Fibroblast of lung (primary cell): Measurements from ENCODE around the gene FUBP3. TPM values are rescaled to one million over a fixed set of nuclear protein-coding genes. Genes with fewer than 3 reads are reported as not detected.

ENCODE experiments used
- DNase-seq, 2 donors: peaks; one replicate each; pipeline versions ENCODE4 v3.0.0 to v3.0.0-alpha.2; 2010; ENCODE audit warnings: low read depth in 2 of 2
- H2AFZ ChIP-seq: 2 replicates; pipeline ENCODE4 v1.5.1; 2012; ENCODE audit warnings: low read length, control low read depth, inconsistent platforms
- H3K27ac ChIP-seq: 2 replicates; pipeline ENCODE4 v1.5.1; 2011; ENCODE audit warnings: low read length, control low read depth; ENCODE audit not compliant: insufficient read depth
- H3K27me3 ChIP-seq: 2 replicates; pipeline ENCODE4 v1.5.1; 2011; ENCODE audit warnings: mild to moderate bottlenecking, low read length; ENCODE audit not compliant: control insufficient read depth, insufficient read depth
- H3K36me3 ChIP-seq: 2 replicates; pipeline ENCODE4 v1.5.1; 2011; ENCODE audit warnings: low read length; ENCODE audit not compliant: control insufficient read depth, insufficient read depth
- H3K4me1 ChIP-seq: 2 replicates; pipeline ENCODE4 v1.5.1; 2011; ENCODE audit warnings: low read length; ENCODE audit not compliant: control insufficient read depth, insufficient read depth; ENCODE audit errors: extremely low read depth
- H3K4me2 ChIP-seq: 2 replicates; pipeline ENCODE4 v1.5.1; 2011; ENCODE audit warnings: low read length, control low read depth; ENCODE audit not compliant: insufficient read depth; ENCODE audit errors: extremely low read depth
- H3K4me3 ChIP-seq, 4 experiments: fragments of 200-600 bp in 1 of 4; sonication (generic) in 1 of 4; replicated peaks in 1 of 4; 2 replicates each; pipeline ENCODE4 v1.5.1; 2011 to 2016; ENCODE audit warnings: low read length in 4 of 4, low read depth in 3 of 4, mild to moderate bottlenecking in 3 of 4, control low read depth in 2 of 4, inconsistent platforms in 1 of 4, mixed read lengths in 1 of 4; ENCODE audit not compliant: insufficient read depth in 1 of 4; ENCODE audit errors: control extremely low read depth in 1 of 4
- H3K79me2 ChIP-seq: 2 replicates; pipeline ENCODE4 v1.5.1; 2012; ENCODE audit warnings: mild to moderate bottlenecking, low read length, inconsistent platforms; ENCODE audit not compliant: control insufficient read depth, insufficient read depth
- H3K9ac ChIP-seq: 2 replicates; pipeline ENCODE4 v1.5.1; 2011; ENCODE audit warnings: mild to moderate bottlenecking, low read length, control low read depth; ENCODE audit not compliant: insufficient read depth
- H3K9me3 ChIP-seq: 2 replicates; pipeline ENCODE4 v1.5.1; 2012; ENCODE audit warnings: low read depth, low read length; ENCODE audit not compliant: control insufficient read depth, insufficient read depth
- H4K20me1 ChIP-seq: 2 replicates; pipeline ENCODE4 v1.5.1; 2011; ENCODE audit warnings: low read length; ENCODE audit not compliant: control insufficient read depth, insufficient read depth; ENCODE audit errors: extremely low read depth
- EZH2 ChIP-seq: IDR thresholded peaks from 2 replicates; pipeline ENCODE4 v1.5.1; 2012; ENCODE audit warnings: low read length, control low read depth, mild to moderate bottlenecking; ENCODE audit errors: missing control alignments
- polyA plus RNA-seq, 2 donors: library from polyadenylated mRNA; depleted of rRNA in 1 of 2; stranded (reverse) in 1 of 2; unstranded in 1 of 2; fragments of >200 nt; gene quantifications; 2 replicates each; pipeline ENCODE4 v1.2.1, GENCODE V29; 2011 to 2012; ENCODE audit warnings: missing spikeins in 1 of 2
- total RNA-seq: library from RNA; depleted of rRNA; stranded (reverse); fragments of >200 nt; gene quantifications from 2 replicates; pipeline ENCODE4 v1.2.1, GENCODE V29; 2014
- TF ChIP-seq, protein P1 (sequence below), 2 donors: IDR thresholded peaks in 1 of 2; conservative IDR thresholded peaks in 1 of 2; 1 replicate in 1 of 2; 2 replicates in 1 of 2; pipeline ENCODE4 v1.5.1; 2011 to 2012; ENCODE audit warnings: low read length in 2 of 2, control low read depth in 1 of 2, inconsistent platforms in 1 of 2, low read depth in 1 of 2, mild to moderate bottlenecking in 1 of 2

The FUBP3 gene
- total and polyA plus RNA-seq, 2 donors (not counting 1 experiment from before 2014, with no cell fraction given) = 35.7 to 36.2 TPM

- H3K4me1 ChIP-seq = no peaks in the 10 kb centered on the region
- TF ChIP-seq EZH2 = no peak
- TF ChIP-seq, protein P1, sequence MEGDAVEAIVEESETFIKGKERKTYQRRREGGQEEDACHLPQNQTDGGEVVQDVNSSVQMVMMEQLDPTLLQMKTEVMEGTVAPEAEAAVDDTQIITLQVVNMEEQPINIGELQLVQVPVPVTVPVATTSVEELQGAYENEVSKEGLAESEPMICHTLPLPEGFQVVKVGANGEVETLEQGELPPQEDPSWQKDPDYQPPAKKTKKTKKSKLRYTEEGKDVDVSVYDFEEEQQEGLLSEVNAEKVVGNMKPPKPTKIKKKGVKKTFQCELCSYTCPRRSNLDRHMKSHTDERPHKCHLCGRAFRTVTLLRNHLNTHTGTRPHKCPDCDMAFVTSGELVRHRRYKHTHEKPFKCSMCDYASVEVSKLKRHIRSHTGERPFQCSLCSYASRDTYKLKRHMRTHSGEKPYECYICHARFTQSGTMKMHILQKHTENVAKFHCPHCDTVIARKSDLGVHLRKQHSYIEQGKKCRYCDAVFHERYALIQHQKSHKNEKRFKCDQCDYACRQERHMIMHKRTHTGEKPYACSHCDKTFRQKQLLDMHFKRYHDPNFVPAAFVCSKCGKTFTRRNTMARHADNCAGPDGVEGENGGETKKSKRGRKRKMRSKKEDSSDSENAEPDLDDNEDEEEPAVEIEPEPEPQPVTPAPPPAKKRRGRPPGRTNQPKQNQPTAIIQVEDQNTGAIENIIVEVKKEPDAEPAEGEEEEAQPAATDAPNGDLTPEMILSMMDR (conservative IDR thresholded peaks at IDR 0.05 in 1 of 2, IDR thresholded peaks at IDR 0.05 in 1 of 2; ENCODE audit: low read depth in 1 of 2, low read length in 2 of 2) = no peak
- no peaks in the 10 kb centered on the region for H3K79me2 ChIP-seq
- no peaks in the 10 kb centered on the region for H3K9me3 ChIP-seq
- H3K27me3 ChIP-seq = peaks cover 86% of the 10 kb centered on the region
- no peak overlapping the region for H3K9ac ChIP-seq
- H3K4me3 ChIP-seq = no peak overlapping the region
- no peaks in the 10 kb centered on the region for H4K20me1 ChIP-seq
- H2AFZ ChIP-seq = no peak overlapping the region
- no peak for DNase-seq
- H3K4me2 ChIP-seq = no peak overlapping the region
- H3K36me3 ChIP-seq = no peaks in the 10 kb centered on the region
- H3K27ac ChIP-seq = no peak overlapping the region
These were observed 82.2 kb downstream of the FUBP3 start for GRCh38 chr9:130661451-130662098.

DNA sequence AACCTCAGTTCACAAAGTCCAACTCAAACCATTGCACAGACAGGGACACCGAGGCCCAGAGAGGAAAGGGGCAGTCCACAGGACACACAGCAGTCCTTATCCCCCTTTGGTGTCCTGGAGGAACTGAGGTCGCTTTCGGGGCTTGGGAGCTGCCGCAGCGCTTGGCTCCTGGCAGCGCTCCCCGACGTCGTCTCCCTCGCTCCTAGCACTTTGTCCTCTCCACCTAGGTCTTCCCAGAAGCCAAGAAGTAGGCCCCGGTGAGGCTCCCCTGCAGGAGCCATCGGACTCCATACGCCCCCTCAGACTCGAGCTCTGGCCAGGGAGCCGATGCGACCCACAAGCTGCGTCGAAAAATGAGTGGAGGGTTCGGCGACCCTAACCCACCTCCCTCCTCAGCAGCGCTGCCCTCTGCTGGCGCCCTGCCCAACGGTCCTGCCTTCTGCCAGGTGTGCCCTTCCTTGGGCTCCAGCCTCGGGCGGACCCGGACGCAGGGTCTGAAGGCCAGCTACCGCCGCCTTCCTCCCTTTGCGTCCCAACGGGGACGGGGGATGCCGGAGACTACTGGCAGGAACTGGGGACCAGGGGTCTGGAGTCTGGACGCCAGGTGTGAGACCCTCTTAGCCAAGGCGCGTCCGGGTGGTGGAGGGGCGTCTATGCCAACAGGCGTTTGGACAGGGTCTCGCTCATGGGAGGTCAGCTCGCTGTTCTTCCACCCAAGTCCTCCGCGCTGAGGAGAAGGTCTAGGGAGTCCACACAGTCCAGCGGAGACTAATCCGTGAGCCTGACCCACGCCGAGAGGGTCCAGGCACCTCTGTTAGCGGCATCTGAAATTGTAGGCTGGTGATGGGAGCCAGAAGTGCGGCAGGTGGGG is 83.0 kb downstream of the FUBP3 start:
- Histone ChIP-seq H2AFZ (no peak overlapping the region), H3K79me2 (no peaks in the 10 kb centered on the region), H3K4me3 (no peak overlapping the region), H3K27me3 (peaks cover 89% of the 10 kb centered on the region), H3K9ac (no peak overlapping the region), H3K27ac (no peak overlapping the region), H3K4me1 (no peaks in the 10 kb centered on the region), H4K20me1 (no peaks in the 10 kb centered on the region), H3K9me3 (no peaks in the 10 kb centered on the region), H3K36me3 (no peaks in the 10 kb centered on the region), H3K4me2 (no peak overlapping the region)
- TF ChIP-seq EZH2 = peak; percentile 97
- TF ChIP-seq, protein P1 (conservative IDR thresholded peaks at IDR 0.05 in 1 of 2, IDR thresholded peaks at IDR 0.05 in 1 of 2; ENCODE audit: low read depth in 1 of 2, low read length in 2 of 2) = no peak
- DNase-seq = no peak

DNA sequence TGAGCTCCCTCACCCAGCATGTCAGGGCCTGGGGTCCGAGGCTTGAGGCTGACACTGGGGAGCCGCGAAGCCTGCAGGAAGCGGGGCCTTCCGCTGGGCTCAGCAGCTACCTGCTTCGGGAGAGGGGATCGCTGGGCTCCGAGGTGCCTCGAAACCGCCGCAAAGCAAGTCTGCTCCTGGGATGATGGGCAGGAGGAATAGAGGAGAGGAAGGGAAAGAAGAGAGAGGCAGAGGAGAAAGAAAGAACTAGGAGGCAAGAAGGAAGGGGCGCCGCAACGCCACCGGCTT is 83.5 kb downstream of the FUBP3 start:
- no peaks in the 10 kb centered on the region for H3K9me3 ChIP-seq
- peaks cover 90% of the 10 kb centered on the region for H3K27me3 ChIP-seq
- no peaks in the 10 kb centered on the region for H3K4me1 ChIP-seq
- H3K9ac ChIP-seq = no peak overlapping the region
- H3K4me3 ChIP-seq = no peak overlapping the region
- no peak overlapping the region for H3K27ac ChIP-seq
- no peak overlapping the region for H3K4me2 ChIP-seq
- no peaks in the 10 kb centered on the region for H3K36me3 ChIP-seq
- no peak for DNase-seq
- H2AFZ ChIP-seq = no peak overlapping the region
- no peak for TF ChIP-seq EZH2
- TF ChIP-seq, protein P1 (conservative IDR thresholded peaks at IDR 0.05 in 1 of 2, IDR thresholded peaks at IDR 0.05 in 1 of 2; ENCODE audit: low read depth in 1 of 2, low read length in 2 of 2) = no peak
- no peaks in the 10 kb centered on the region for H3K79me2 ChIP-seq
- H4K20me1 ChIP-seq = no peaks in the 10 kb centered on the region
